ENCODE measurements around the gene CFHR3.
"Not testable (repeated sequence)": the region's sequence is repeated elsewhere in the genome, so short reads cannot be mapped to it uniquely, and the experiment has no call there.

The CFHR3 gene

GRCh38 chr1:196779093-196779492 is 4.5 kb downstream of the CFHR3 start:
- TF ChIP-seq, protein P1, sequence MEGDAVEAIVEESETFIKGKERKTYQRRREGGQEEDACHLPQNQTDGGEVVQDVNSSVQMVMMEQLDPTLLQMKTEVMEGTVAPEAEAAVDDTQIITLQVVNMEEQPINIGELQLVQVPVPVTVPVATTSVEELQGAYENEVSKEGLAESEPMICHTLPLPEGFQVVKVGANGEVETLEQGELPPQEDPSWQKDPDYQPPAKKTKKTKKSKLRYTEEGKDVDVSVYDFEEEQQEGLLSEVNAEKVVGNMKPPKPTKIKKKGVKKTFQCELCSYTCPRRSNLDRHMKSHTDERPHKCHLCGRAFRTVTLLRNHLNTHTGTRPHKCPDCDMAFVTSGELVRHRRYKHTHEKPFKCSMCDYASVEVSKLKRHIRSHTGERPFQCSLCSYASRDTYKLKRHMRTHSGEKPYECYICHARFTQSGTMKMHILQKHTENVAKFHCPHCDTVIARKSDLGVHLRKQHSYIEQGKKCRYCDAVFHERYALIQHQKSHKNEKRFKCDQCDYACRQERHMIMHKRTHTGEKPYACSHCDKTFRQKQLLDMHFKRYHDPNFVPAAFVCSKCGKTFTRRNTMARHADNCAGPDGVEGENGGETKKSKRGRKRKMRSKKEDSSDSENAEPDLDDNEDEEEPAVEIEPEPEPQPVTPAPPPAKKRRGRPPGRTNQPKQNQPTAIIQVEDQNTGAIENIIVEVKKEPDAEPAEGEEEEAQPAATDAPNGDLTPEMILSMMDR (IDR thresholded peaks at IDR 0.05; ENCODE audit: low read depth, low read length), result no peak
- Histone ChIP-seq H3K27me3 (ENCODE audit: insufficient read depth, low read depth, severe bottlenecking) (no peaks in the 10 kb centered on the region), H3K27ac (no peak overlapping the region), H3K4me3 (ENCODE audit: low read depth, low read length) (no peak overlapping the region), H3K9me3 (ENCODE audit: severe bottlenecking) (peaks cover 5% of the 10 kb centered on the region), H3K36me3 (no peaks in the 10 kb centered on the region)
- DNase-seq, result no peak

- not testable (repeated sequence) for H3K9me3 ChIP-seq (ENCODE audit: severe bottlenecking); DNase-seq; H3K27ac ChIP-seq; H3K4me3 ChIP-seq (ENCODE audit: low read depth, low read length); H3K27me3 ChIP-seq (ENCODE audit: insufficient read depth, low read depth, severe bottlenecking); H3K36me3 ChIP-seq
These were observed 16.6 kb downstream of the CFHR3 start for GRCh38 chr1:196791252-196791651.

- H3K4me3 ChIP-seq (ENCODE audit: low read depth, low read length); H3K9me3 ChIP-seq (ENCODE audit: severe bottlenecking); H3K27me3 ChIP-seq (ENCODE audit: insufficient read depth, low read depth, severe bottlenecking); DNase-seq; H3K27ac ChIP-seq; H3K36me3 ChIP-seq: not testable (repeated sequence)
These were observed 19.5 kb downstream of the CFHR3 start for GRCh38 chr1:196794103-196794502.

DNA sequence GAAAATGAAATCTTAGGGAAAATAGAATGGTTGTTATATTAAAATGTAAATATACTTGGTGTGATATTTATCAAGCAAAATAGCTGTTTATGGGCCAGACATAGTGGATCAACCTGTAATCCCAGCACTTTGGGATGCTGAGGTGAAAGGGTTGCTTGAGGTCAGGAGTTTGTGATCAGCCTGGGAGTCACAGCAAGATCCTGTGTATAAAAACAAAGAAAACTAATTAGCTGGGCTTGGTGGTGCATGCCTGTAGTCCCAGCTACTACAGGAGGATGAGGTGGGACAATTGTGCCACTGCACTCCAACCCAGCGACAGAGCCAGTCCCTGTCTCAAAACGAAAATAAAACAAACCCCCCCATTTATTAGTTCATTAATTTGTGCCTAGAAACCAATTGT is 23.3 kb downstream of the CFHR3 start:
- no peaks in the 10 kb centered on the region for H3K36me3 ChIP-seq
- DNase-seq, result no peak
- TF ChIP-seq, protein P1 (IDR thresholded peaks at IDR 0.05; ENCODE audit: low read depth, low read length), result no peak
- no peaks in the 10 kb centered on the region for H3K9me3 ChIP-seq (ENCODE audit: severe bottlenecking)
- H3K4me3 ChIP-seq (ENCODE audit: low read depth, low read length), result no peak overlapping the region
- no peaks in the 10 kb centered on the region for H3K27me3 ChIP-seq (ENCODE audit: insufficient read depth, low read depth, severe bottlenecking)
- H3K27ac ChIP-seq, result no peak overlapping the region

DNA sequence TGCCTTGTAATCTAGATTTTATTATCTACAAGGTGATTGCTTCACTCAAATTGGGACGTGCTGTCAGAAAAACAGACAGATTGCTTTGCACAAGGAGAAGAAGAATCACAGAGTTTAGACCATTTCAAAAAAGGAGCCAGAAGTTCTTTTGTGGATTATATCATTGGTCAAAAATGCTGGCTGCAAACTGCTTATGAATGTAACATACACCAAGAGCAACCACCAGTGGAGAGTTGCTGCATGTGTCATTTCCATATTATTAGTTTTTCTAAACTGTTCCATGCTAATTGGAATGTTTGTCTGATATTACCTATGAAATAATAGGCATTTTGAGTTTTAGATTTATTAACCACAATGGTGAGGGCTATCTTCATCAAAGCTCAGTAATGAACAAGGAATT is 27.3 kb downstream of the CFHR3 start:
- not testable (repeated sequence) for H3K27ac ChIP-seq; H3K27me3 ChIP-seq (ENCODE audit: insufficient read depth, low read depth, severe bottlenecking); DNase-seq; H3K4me3 ChIP-seq (ENCODE audit: low read depth, low read length); H3K9me3 ChIP-seq (ENCODE audit: severe bottlenecking); H3K36me3 ChIP-seq

DNA sequence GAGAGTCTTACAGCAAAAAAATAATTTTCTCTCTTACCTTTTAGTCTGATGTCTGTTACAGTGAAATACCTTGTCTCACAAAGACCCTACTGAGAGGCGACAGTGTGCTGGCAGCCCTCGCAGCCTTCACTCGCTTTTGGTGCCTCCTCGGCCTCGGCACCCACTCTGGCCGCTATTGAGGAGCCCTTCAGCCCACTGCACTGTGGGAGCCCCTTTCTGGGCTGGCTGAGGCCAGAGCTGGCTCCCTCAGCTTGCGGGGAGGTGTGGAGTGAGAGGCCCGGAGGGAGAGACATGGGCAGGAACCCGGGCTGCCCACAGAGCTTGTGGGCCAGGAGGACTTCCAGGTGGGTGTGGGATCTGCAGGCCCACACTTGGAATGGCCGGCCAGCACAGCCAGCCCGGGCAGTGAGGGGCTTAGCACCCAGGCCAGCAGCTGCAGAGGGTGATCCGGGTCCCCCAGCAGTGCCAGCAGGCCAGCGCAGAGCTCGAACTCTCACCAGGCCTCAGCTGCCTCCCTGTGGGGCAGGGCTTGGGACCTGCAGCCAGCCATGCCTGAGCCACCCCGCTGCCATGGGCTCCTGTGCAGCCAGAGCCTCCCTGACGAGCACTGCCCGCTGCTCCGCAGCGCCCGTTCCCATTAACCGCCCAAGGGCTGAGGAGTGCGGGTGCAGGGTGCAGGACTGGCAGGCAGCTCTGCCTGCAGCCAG is 34.0 kb downstream of the CFHR3 start:
- peaks cover 6% of the 10 kb centered on the region for H3K9me3 ChIP-seq (ENCODE audit: severe bottlenecking)
- H3K4me3 ChIP-seq (ENCODE audit: low read depth, low read length), result no peak overlapping the region
- H3K27ac ChIP-seq, result no peak overlapping the region
- no peaks in the 10 kb centered on the region for H3K36me3 ChIP-seq
- TF ChIP-seq, protein P1 (IDR thresholded peaks at IDR 0.05; ENCODE audit: low read depth, low read length), result no peak
- DNase-seq, result no peak
- H3K27me3 ChIP-seq (ENCODE audit: insufficient read depth, low read depth, severe bottlenecking), result no peaks in the 10 kb centered on the region

- not testable (repeated sequence) for H3K27ac ChIP-seq; H3K27me3 ChIP-seq (ENCODE audit: insufficient read depth, low read depth, severe bottlenecking); H3K9me3 ChIP-seq (ENCODE audit: severe bottlenecking); H3K36me3 ChIP-seq; H3K4me3 ChIP-seq (ENCODE audit: low read depth, low read length)
- peak; percentile 51 for DNase-seq
These were observed 42.8 kb downstream of the CFHR3 start for GRCh38 chr1:196817442-196817841.

- not testable (repeated sequence) for H3K9me3 ChIP-seq (ENCODE audit: severe bottlenecking); H3K27ac ChIP-seq; DNase-seq; H3K27me3 ChIP-seq (ENCODE audit: insufficient read depth, low read depth, severe bottlenecking); H3K4me3 ChIP-seq (ENCODE audit: low read depth, low read length); H3K36me3 ChIP-seq
These were observed 44.9 kb downstream of the CFHR3 start, which contains the start of gene CFHR1 for GRCh38 chr1:196819531-196819930. Gene CFHR1, plus strand, starts transcription at chr1:196819731. Its CDS starts 114 bp downstream, at chr1:196819845.

DNA sequence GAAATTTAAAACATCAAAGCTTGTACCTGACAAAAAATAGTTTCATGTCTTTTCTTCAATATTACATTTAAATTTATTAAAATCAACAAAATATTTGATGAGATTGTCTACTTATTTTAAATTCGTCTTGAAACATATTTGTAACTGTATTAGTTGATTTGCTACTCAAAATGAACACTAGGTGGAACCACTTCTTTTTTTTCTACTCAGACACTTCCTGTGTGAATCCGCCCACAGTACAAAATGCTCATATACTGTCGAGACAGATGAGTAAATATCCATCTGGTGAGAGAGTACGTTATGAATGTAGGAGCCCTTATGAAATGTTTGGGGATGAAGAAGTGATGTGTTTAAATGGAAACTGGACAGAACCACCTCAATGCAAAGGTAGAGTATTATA is 53.2 kb downstream of the CFHR3 start:
- DNase-seq, result not testable (repeated sequence)

More for the DNA sequence above, 53.2 kb downstream of the CFHR3 start:
- H3K4me3 ChIP-seq (ENCODE audit: low read depth, low read length); H3K27ac ChIP-seq; H3K27me3 ChIP-seq (ENCODE audit: insufficient read depth, low read depth, severe bottlenecking); H3K36me3 ChIP-seq; H3K9me3 ChIP-seq (ENCODE audit: severe bottlenecking): not testable (repeated sequence)

Data from WERI-Rb-1 (cell line).